Stimulated activated naive B cell treated with anti-CD40 and anti-IgM and Interleukin-4, amounts not matched to agents 10 μg/mL and 1 μg/mL and 100 μg/mL, for 72 hours (primary cell): ENCODE results near the gene UBE2E3.
A peak's percentile ranks its signal among the peaks of the same experiment; 100 is the strongest.
"Not testable (repeated sequence)": the region's sequence is repeated elsewhere in the genome, so short reads cannot be mapped to it uniquely, and the experiment has no call there.

Source experiments
- ATAC-seq, 2 donors: fragments of 150-1000 bp; cut with Tn5 transposase; replicated peaks; 2 replicates each; pipeline ENCODE4 v1.10.0; 2021; ENCODE audit warnings: moderate library complexity in 1 of 2
- DNase-seq: peaks from one replicate; pipeline ENCODE4 v3.0.0; 2021
- H3K27ac Mint-ChIP-seq: one replicate; pipeline ENCODE4 v1.8.0; 2022; ENCODE audit warnings: mild to moderate bottlenecking, mixed read lengths
- H3K27me3 Mint-ChIP-seq, 2 donors: one replicate each; pipeline ENCODE4 v1.8.0; 2022; ENCODE audit warnings: mixed read lengths in 2 of 2
- H3K36me3 Mint-ChIP-seq, 2 donors: one replicate each; pipeline ENCODE4 v1.8.0; 2022; ENCODE audit warnings: mixed read lengths in 2 of 2, mild to moderate bottlenecking in 1 of 2
- H3K4me1 Mint-ChIP-seq, 2 donors: one replicate each; pipeline ENCODE4 v1.8.0; 2022; ENCODE audit warnings: mixed read lengths in 2 of 2, mild to moderate bottlenecking in 1 of 2
- H3K4me3 Mint-ChIP-seq, 2 donors: one replicate each; pipeline ENCODE4 v1.8.0; 2022; ENCODE audit warnings: mild to moderate bottlenecking in 2 of 2, mixed read lengths in 2 of 2, moderate library complexity in 1 of 2
- H3K9me3 Mint-ChIP-seq, 2 donors: one replicate each; pipeline ENCODE4 v1.8.0; 2022; ENCODE audit warnings: mixed read lengths in 2 of 2, mild to moderate bottlenecking in 1 of 2

The UBE2E3 gene

GRCh38 chr2:181036445-181036844 lies 56.0 kb downstream of the UBE2E3 start:
- no peak overlapping the region for H3K27ac Mint-ChIP-seq
- H3K9me3 Mint-ChIP-seq = no peaks in the 10 kb centered on the region
- no peak overlapping the region for H3K4me3 Mint-ChIP-seq
- H3K4me1 Mint-ChIP-seq = peaks cover 12 to 26% of the 10 kb centered on the region in 2 donors
- H3K27me3 Mint-ChIP-seq = no peaks in the 10 kb centered on the region
- ATAC-seq = peak in 1 of 2 donors; percentile 49
- no peak for DNase-seq
- H3K36me3 Mint-ChIP-seq = peaks cover 1 to 3% of the 10 kb centered on the region in 2 donors

- H3K4me3 Mint-ChIP-seq = no peak overlapping the region
- no peak overlapping the region for H3K27ac Mint-ChIP-seq
- H3K27me3 Mint-ChIP-seq = no peaks in the 10 kb centered on the region
- peak in 1 of 2 donors; percentile 36 for ATAC-seq
- peaks cover 1 to 3% of the 10 kb centered on the region in 2 donors for H3K36me3 Mint-ChIP-seq
- DNase-seq = no peak
- H3K9me3 Mint-ChIP-seq = no peaks in the 10 kb centered on the region
- H3K4me1 Mint-ChIP-seq = peaks cover 10 to 25% of the 10 kb centered on the region in 2 donors
Observed at GRCh38 chr2:181036848-181037603, 56.6 kb downstream of the UBE2E3 start.

- no peaks in the 10 kb centered on the region for H3K27me3 Mint-ChIP-seq
- DNase-seq = no peak
- H3K4me3 Mint-ChIP-seq = no peak overlapping the region
- peaks cover 0 to 1% of the 10 kb centered on the region in 2 donors for H3K36me3 Mint-ChIP-seq
- no peaks in the 10 kb centered on the region for H3K9me3 Mint-ChIP-seq
- H3K4me1 Mint-ChIP-seq = peaks cover 10 to 31% of the 10 kb centered on the region in 2 donors
- H3K27ac Mint-ChIP-seq = no peak overlapping the region
- no peak for ATAC-seq
Observed at GRCh38 chr2:181037922-181038321, 57.5 kb downstream of the UBE2E3 start.

- Mint-ChIP-seq H3K4me1 (peaks cover 10 to 31% of the 10 kb centered on the region in 2 donors), H3K27ac (no peak overlapping the region), H3K4me3 (no peak overlapping the region), H3K36me3 (peaks cover 0 to 1% of the 10 kb centered on the region in 2 donors), H3K27me3 (no peaks in the 10 kb centered on the region), H3K9me3 (no peaks in the 10 kb centered on the region)
- no peak for ATAC-seq
- no peak for DNase-seq
Observed at GRCh38 chr2:181038796-181039195, 58.4 kb downstream of the UBE2E3 start.

GRCh38 chr2:181040839-181041238 lies 60.4 kb downstream of the UBE2E3 start:
- H3K4me1 Mint-ChIP-seq = peaks cover 9 to 28% of the 10 kb centered on the region in 2 donors
- not testable (repeated sequence) for DNase-seq, H3K27me3 Mint-ChIP-seq, H3K36me3 Mint-ChIP-seq, H3K4me3 Mint-ChIP-seq, H3K9me3 Mint-ChIP-seq, ATAC-seq, H3K27ac Mint-ChIP-seq

- H3K4me1 Mint-ChIP-seq = peaks cover 3 to 20% of the 10 kb centered on the region in 2 donors
- H3K27ac Mint-ChIP-seq = no peak overlapping the region
- H3K4me3 Mint-ChIP-seq = no peak overlapping the region
- no peaks in the 10 kb centered on the region for H3K27me3 Mint-ChIP-seq
- H3K36me3 Mint-ChIP-seq = peaks cover 0 to 1% of the 10 kb centered on the region in 2 donors
- no peak for DNase-seq
- H3K9me3 Mint-ChIP-seq = no peaks in the 10 kb centered on the region
- ATAC-seq = peak; percentile 52 to 61
Observed at GRCh38 chr2:181041661-181042060, 61.3 kb downstream of the UBE2E3 start.

GRCh38 chr2:181042706-181043105 lies 62.3 kb downstream of the UBE2E3 start:
- no peak overlapping the region for H3K27ac Mint-ChIP-seq

GRCh38 chr2:181046833-181047232 lies 66.4 kb downstream of the UBE2E3 start:
- Mint-ChIP-seq H3K27me3 (no peaks in the 10 kb centered on the region), H3K36me3 (no peaks in the 10 kb centered on the region), H3K4me3 (no peak overlapping the region), H3K4me1 (peaks cover 2 to 8% of the 10 kb centered on the region in 2 donors), H3K27ac (no peak overlapping the region), H3K9me3 (no peaks in the 10 kb centered on the region)
- ATAC-seq = peak in 1 of 2 donors; percentile 31
- DNase-seq = no peak

More at GRCh38 chr2:181042706-181043105, 62.3 kb downstream of the UBE2E3 start:
- Mint-ChIP-seq H3K9me3 (no peaks in the 10 kb centered on the region), H3K36me3 (no peaks in the 10 kb centered on the region), H3K4me1 (peaks cover 2 to 16% of the 10 kb centered on the region in 2 donors), H3K27me3 (no peaks in the 10 kb centered on the region), H3K4me3 (no peak overlapping the region)
- ATAC-seq (no peak), DNase-seq (no peak)

- no peak for DNase-seq
- H3K9me3 Mint-ChIP-seq = no peaks in the 10 kb centered on the region
- no peak for ATAC-seq
- H3K4me3 Mint-ChIP-seq = no peak overlapping the region
- no peaks in the 10 kb centered on the region for H3K36me3 Mint-ChIP-seq
- no peak overlapping the region for H3K27ac Mint-ChIP-seq
- H3K27me3 Mint-ChIP-seq = no peaks in the 10 kb centered on the region
- H3K4me1 Mint-ChIP-seq = peaks cover 3 to 8% of the 10 kb centered on the region in 2 donors
Observed at GRCh38 chr2:181047829-181048228, 67.4 kb downstream of the UBE2E3 start.

GRCh38 chr2:181051861-181052522 lies 71.6 kb downstream of the UBE2E3 start:
- no peaks in the 10 kb centered on the region for H3K27me3 Mint-ChIP-seq

GRCh38 chr2:181052523-181052891 lies 72.1 kb downstream of the UBE2E3 start:
- Mint-ChIP-seq H3K9me3 (no peaks in the 10 kb centered on the region), H3K27me3 (no peaks in the 10 kb centered on the region), H3K27ac (no peak overlapping the region), H3K4me1 (peaks cover 6 to 10% of the 10 kb centered on the region in 2 donors), H3K4me3 (no peak overlapping the region), H3K36me3 (no peaks in the 10 kb centered on the region)
- no peak for DNase-seq
- peak; percentile 20 to 27 for ATAC-seq

More at GRCh38 chr2:181051861-181052522, 71.6 kb downstream of the UBE2E3 start:
- Mint-ChIP-seq H3K36me3 (no peaks in the 10 kb centered on the region), H3K4me1 (peaks cover 6 to 10% of the 10 kb centered on the region in 2 donors), H3K9me3 (no peaks in the 10 kb centered on the region), H3K4me3 (no peak overlapping the region), H3K27ac (no peak overlapping the region)
- DNase-seq (no peak), ATAC-seq (no peak)

GRCh38 chr2:181054256-181054655 lies 73.9 kb downstream of the UBE2E3 start:
- ATAC-seq = no peak
- H3K27ac Mint-ChIP-seq = no peak overlapping the region
- H3K4me3 Mint-ChIP-seq = no peak overlapping the region
- no peaks in the 10 kb centered on the region for H3K27me3 Mint-ChIP-seq
- no peaks in the 10 kb centered on the region for H3K36me3 Mint-ChIP-seq
- peaks cover 6 to 10% of the 10 kb centered on the region in 2 donors for H3K4me1 Mint-ChIP-seq
- H3K9me3 Mint-ChIP-seq = no peaks in the 10 kb centered on the region
- DNase-seq = no peak

GRCh38 chr2:181054843-181055242 lies 74.4 kb downstream of the UBE2E3 start:
- Mint-ChIP-seq H3K9me3 (no peaks in the 10 kb centered on the region), H3K4me1 (peaks cover 6 to 10% of the 10 kb centered on the region in 2 donors), H3K27ac (no peak overlapping the region), H3K27me3 (no peaks in the 10 kb centered on the region), H3K4me3 (no peak overlapping the region), H3K36me3 (no peaks in the 10 kb centered on the region)
- no peak for DNase-seq
- no peak for ATAC-seq

- peaks cover 0 to 4% of the 10 kb centered on the region in 2 donors for H3K4me1 Mint-ChIP-seq
- no peaks in the 10 kb centered on the region for H3K9me3 Mint-ChIP-seq
- ATAC-seq = peak; percentile 46 to 57
- no peak overlapping the region for H3K4me3 Mint-ChIP-seq
- no peak overlapping the region for H3K27ac Mint-ChIP-seq
- peaks cover 0 to 6% of the 10 kb centered on the region in 2 donors for H3K36me3 Mint-ChIP-seq
- no peak for DNase-seq
- no peaks in the 10 kb centered on the region for H3K27me3 Mint-ChIP-seq
Observed at GRCh38 chr2:181058378-181059269, 78.2 kb downstream of the UBE2E3 start.
